ENCODE results near the gene MYO1E. TPM values are rescaled to one million over a fixed set of nuclear protein-coding genes. Genes with fewer than 3 reads are reported as not detected.
A peak's percentile ranks its signal among the peaks of the same experiment; 100 is the strongest.

The MYO1E gene
- total RNA-seq, 1 donor from 2014 or later, result 23.6 TPM

GRCh38 chr15:59104912-59105732 is 267.5 kb downstream of the MYO1E start, which contains the start of gene CCNB2:
TSS of gene CCNB2 (plus strand) at chr15:59105146. CDS start at chr15:59105269, 123 bp downstream.
- Histone ChIP-seq H3K36me3 (peaks cover 2% of the 10 kb centered on the region), H3K27me3 (ENCODE audit: low read depth) (no peaks in the 10 kb centered on the region), H3K9me3 (replicated peaks) (no peaks in the 10 kb centered on the region), H3K4me1 (peaks cover 13% of the 10 kb centered on the region), H3K4me3 (peak within 1 kb of the TSS; percentile 69), H3K27ac (replicated peaks) (peak within 1 kb of the TSS; percentile 28)
- TF ChIP-seq, protein P1, sequence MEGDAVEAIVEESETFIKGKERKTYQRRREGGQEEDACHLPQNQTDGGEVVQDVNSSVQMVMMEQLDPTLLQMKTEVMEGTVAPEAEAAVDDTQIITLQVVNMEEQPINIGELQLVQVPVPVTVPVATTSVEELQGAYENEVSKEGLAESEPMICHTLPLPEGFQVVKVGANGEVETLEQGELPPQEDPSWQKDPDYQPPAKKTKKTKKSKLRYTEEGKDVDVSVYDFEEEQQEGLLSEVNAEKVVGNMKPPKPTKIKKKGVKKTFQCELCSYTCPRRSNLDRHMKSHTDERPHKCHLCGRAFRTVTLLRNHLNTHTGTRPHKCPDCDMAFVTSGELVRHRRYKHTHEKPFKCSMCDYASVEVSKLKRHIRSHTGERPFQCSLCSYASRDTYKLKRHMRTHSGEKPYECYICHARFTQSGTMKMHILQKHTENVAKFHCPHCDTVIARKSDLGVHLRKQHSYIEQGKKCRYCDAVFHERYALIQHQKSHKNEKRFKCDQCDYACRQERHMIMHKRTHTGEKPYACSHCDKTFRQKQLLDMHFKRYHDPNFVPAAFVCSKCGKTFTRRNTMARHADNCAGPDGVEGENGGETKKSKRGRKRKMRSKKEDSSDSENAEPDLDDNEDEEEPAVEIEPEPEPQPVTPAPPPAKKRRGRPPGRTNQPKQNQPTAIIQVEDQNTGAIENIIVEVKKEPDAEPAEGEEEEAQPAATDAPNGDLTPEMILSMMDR (IDR thresholded peaks at IDR 0.05; ENCODE audit: borderline replicate concordance), result no peak
- intact Hi-C loops (cut with micrococcal nuclease), result no loop called here
- peak; percentile 83 for DNase-seq

GRCh38 chr15:59104602-59104911 is 268.1 kb downstream of the MYO1E start:
- DNase-seq, result no peak
- Histone ChIP-seq H3K36me3 (peaks cover 3% of the 10 kb centered on the region), H3K4me1 (peaks cover 13% of the 10 kb centered on the region), H3K4me3 (peak overlapping the region; percentile 69), H3K9me3 (replicated peaks) (no peaks in the 10 kb centered on the region), H3K27ac (replicated peaks) (peak overlapping the region; percentile 28), H3K27me3 (ENCODE audit: low read depth) (no peaks in the 10 kb centered on the region)
- TF ChIP-seq, protein P1 (IDR thresholded peaks at IDR 0.05; ENCODE audit: borderline replicate concordance), result no peak
- intact Hi-C loops (cut with micrococcal nuclease), result no loop called here

DNA sequence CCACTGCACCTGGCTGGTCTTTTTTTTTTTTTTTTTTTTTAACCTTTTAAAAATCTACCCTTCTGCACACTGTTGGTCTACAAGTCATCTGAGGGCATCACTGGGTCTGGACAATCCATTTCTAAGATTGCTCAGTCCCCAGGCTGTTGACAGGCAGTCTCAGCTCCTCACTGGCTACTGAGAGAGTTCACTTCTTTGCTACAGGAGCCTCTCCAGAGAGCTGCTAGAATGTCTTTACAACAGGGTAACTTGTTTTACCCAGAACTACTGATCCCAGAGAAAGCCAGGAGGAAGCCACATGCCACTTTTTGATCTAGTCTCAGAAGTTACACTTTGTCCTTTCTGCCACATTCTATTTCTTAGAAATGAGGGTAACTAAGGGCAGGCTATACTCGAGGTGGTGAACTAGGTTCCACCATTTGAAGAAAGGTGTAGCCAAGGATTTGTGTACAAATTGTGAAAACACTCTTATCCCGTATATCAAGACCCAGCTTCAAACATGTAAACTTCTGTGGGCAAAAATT is 273.4 kb downstream of the MYO1E start:
- Histone ChIP-seq H3K36me3 (peaks cover 40% of the 10 kb centered on the region), H3K27ac (replicated peaks) (no peak overlapping the region), H3K27me3 (ENCODE audit: low read depth) (no peaks in the 10 kb centered on the region), H3K4me3 (no peak overlapping the region), H3K9me3 (replicated peaks) (no peaks in the 10 kb centered on the region), H3K4me1 (peaks cover 1% of the 10 kb centered on the region)
- intact Hi-C loops (cut with micrococcal nuclease), result no loop called here
- no peak for DNase-seq
- TF ChIP-seq, protein P1 (IDR thresholded peaks at IDR 0.05; ENCODE audit: borderline replicate concordance), result no peak

GRCh38 chr15:59096429-59096828 is 276.2 kb downstream of the MYO1E start:
- peaks cover 64% of the 10 kb centered on the region for H3K36me3 ChIP-seq
- H3K4me3 ChIP-seq, result no peak overlapping the region
- DNase-seq, result no peak
- TF ChIP-seq, protein P1 (IDR thresholded peaks at IDR 0.05; ENCODE audit: borderline replicate concordance), result no peak
- H3K27ac ChIP-seq (replicated peaks), result no peak overlapping the region
- H3K27me3 ChIP-seq (ENCODE audit: low read depth), result no peaks in the 10 kb centered on the region
- H3K9me3 ChIP-seq (replicated peaks), result no peaks in the 10 kb centered on the region
- intact Hi-C loops (cut with micrococcal nuclease), result no loop called here
- H3K4me1 ChIP-seq, result no peaks in the 10 kb centered on the region

DNA sequence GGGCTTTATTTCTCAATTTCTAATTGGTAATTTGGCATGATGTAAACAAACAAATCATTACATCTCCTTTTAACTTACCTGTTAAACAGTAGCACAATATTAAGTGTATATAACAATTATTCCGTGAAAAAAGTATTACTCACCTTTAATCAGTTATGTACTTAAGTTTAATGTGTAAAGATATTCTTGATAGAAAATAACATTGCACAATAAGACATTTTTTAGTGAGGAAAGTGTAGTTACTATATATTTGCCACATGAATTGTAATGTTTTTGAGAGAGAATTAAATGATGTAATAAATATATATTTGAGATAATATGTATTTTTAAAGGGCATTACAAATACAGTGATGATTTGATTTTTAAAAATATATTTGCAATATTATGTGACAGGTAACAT is 278.6 kb downstream of the MYO1E start:
- Histone ChIP-seq H3K4me3 (no peak overlapping the region), H3K4me1 (no peaks in the 10 kb centered on the region), H3K27ac (replicated peaks) (no peak overlapping the region), H3K36me3 (peaks cover 84% of the 10 kb centered on the region), H3K9me3 (replicated peaks) (no peaks in the 10 kb centered on the region), H3K27me3 (ENCODE audit: low read depth) (no peaks in the 10 kb centered on the region)
- intact Hi-C loops (cut with micrococcal nuclease), result no loop called here
- TF ChIP-seq, protein P1 (IDR thresholded peaks at IDR 0.05; ENCODE audit: borderline replicate concordance), result no peak
- DNase-seq, result no peak
